IMR-90 (cell line): Measurements from ENCODE around the gene CD70. TPM values are rescaled to one million over a fixed set of nuclear protein-coding genes. Genes with fewer than 3 reads are reported as not detected.
"Not testable (repeated sequence)": the region's sequence is repeated elsewhere in the genome, so short reads cannot be mapped to it uniquely, and the experiment has no call there.

Experiments used
- ATAC-seq: fragments of 200-7000 bp; cut with Tn5 transposase; 2 replicates; pipeline ENCODE4 v1.9.1; 2020; ENCODE audit warnings: low read depth, mild to moderate bottlenecking, moderate library complexity
- BruUV-seq: library from RNA; stranded (reverse); fragments of 400-500 nt; replicated peaks from 2 replicates; lab custom pipeline; 2021; lab: Mats Ljungman, UMichigan
- CTCF ChIA-PET: fragments of 300-600 bp; formaldehyde crosslinking; extraction: SDS; loops from one replicate; lab custom pipeline; 2021; ENCODE audit warnings: antibody characterized with exemption; lab: Yijun Ruan, JAX
- POLR2A ChIA-PET: fragments of 300-600 bp; sonication (Branson Sonifier 250); formaldehyde crosslinking; loops from one replicate; lab custom pipeline; 2022; ENCODE audit warnings: antibody characterized with exemption; ENCODE audit not compliant: unreplicated experiment; lab: Charles Lee
- DNase-seq: peaks from one replicate; pipeline ENCODE4 v3.0.0; 2013
- H2AFZ ChIP-seq: replicated peaks from 2 replicates; pipeline ENCODE3; 2013; ENCODE audit warnings: low read length, mild to moderate bottlenecking; ENCODE audit not compliant: poor library complexity
- H2AK5ac ChIP-seq: 2 replicates; pipeline ENCODE4 v1.6.1; 2013; ENCODE audit warnings: low read depth, low read length, inconsistent platforms
- H2AK9ac ChIP-seq: replicated peaks from 2 replicates; pipeline ENCODE3; 2013; ENCODE audit warnings: mild to moderate bottlenecking, low read depth, low read length, moderate library complexity; ENCODE audit not compliant: poor library complexity
- H2BK120ac ChIP-seq: 2 replicates; pipeline ENCODE4 v1.6.1; 2013; ENCODE audit warnings: low read depth, low read length, inconsistent platforms
- H2BK15ac ChIP-seq: 3 replicates; pipeline ENCODE4 v1.6.1; 2013; ENCODE audit warnings: low read depth, low read length, inconsistent platforms
- H2BK20ac ChIP-seq: 2 replicates; pipeline ENCODE4 v1.6.1; 2013; ENCODE audit warnings: low read depth, mild to moderate bottlenecking, inconsistent platforms, low read length, moderate library complexity
- H2BK5ac ChIP-seq: 2 replicates; pipeline ENCODE4 v1.6.1; 2013; ENCODE audit warnings: mild to moderate bottlenecking, low read depth, low read length, inconsistent platforms; ENCODE audit not compliant: poor library complexity, severe bottlenecking
- H3K14ac ChIP-seq: replicated peaks from 2 replicates; pipeline ENCODE4 v1.6.1; 2013; ENCODE audit warnings: low read depth, low read length, inconsistent platforms
- H3K18ac ChIP-seq: 2 replicates; pipeline ENCODE4 v1.6.1; 2013; ENCODE audit warnings: low read depth, low read length, control low read depth
- H3K23ac ChIP-seq: 2 replicates; pipeline ENCODE4 v1.6.1; 2013; ENCODE audit warnings: low read depth, low read length, inconsistent platforms
- H3K27ac ChIP-seq: 2 replicates; pipeline ENCODE4 v1.5.1; 2013; ENCODE audit warnings: mild to moderate bottlenecking, control low read depth, low read length; ENCODE audit not compliant: insufficient read depth
- H3K27me3 ChIP-seq: 2 replicates; pipeline ENCODE4 v1.6.1; 2013; ENCODE audit warnings: low read length; ENCODE audit not compliant: control insufficient read depth, insufficient read depth
- H3K36me3 ChIP-seq: 2 replicates; pipeline ENCODE4 v1.6.1; 2013; ENCODE audit warnings: low read length, mixed read lengths; ENCODE audit not compliant: control insufficient read depth, insufficient read depth
- H3K4ac ChIP-seq: 2 replicates; pipeline ENCODE4 v1.6.1; 2013; ENCODE audit warnings: low read depth, low read length, inconsistent platforms
- H3K4me1 ChIP-seq: 2 replicates; pipeline ENCODE4 v1.6.1; 2013; ENCODE audit warnings: low read length, mixed read lengths; ENCODE audit not compliant: control insufficient read depth, insufficient read depth
- H3K4me2 ChIP-seq: 2 replicates; pipeline ENCODE4 v1.6.1; 2013; ENCODE audit warnings: low read depth, mild to moderate bottlenecking, control low read depth, low read length, moderate library complexity
- H3K4me3 ChIP-seq: 2 replicates; pipeline ENCODE4 v1.5.1; 2013; ENCODE audit warnings: low read depth, mild to moderate bottlenecking, control low read depth, low read length, moderate library complexity; ENCODE audit not compliant: insufficient read depth
- H3K56ac ChIP-seq: 2 replicates; pipeline ENCODE4 v1.6.1; 2013; ENCODE audit warnings: low read length, inconsistent platforms; ENCODE audit not compliant: insufficient read depth; ENCODE audit errors: extremely low read depth
- H3K79me1 ChIP-seq, 2 experiments: 2 replicates each; pipeline ENCODE4 v1.6.1; 2013; ENCODE audit warnings: low read length in 2 of 2, inconsistent platforms in 1 of 2, low read depth in 1 of 2
- H3K9ac ChIP-seq: 2 replicates; pipeline ENCODE4 v1.6.1; 2013; ENCODE audit warnings: low read depth, low read length, control low read depth
- H3K9me1 ChIP-seq: 2 replicates; pipeline ENCODE4 v1.6.1; 2013; ENCODE audit warnings: low read length, inconsistent platforms; ENCODE audit not compliant: insufficient read depth
- H3K9me3 ChIP-seq: 2 replicates; pipeline ENCODE4 v1.6.1; 2013; ENCODE audit warnings: low read length; ENCODE audit not compliant: control insufficient read depth, insufficient read depth
- H4K20me1 ChIP-seq: 2 replicates; pipeline ENCODE4 v1.6.1; 2013; ENCODE audit warnings: low read length, inconsistent platforms; ENCODE audit not compliant: insufficient read depth
- H4K5ac ChIP-seq: 2 replicates; pipeline ENCODE4 v1.6.1; 2013; ENCODE audit warnings: mild to moderate bottlenecking, low read depth, low read length, control low read depth
- H4K8ac ChIP-seq, 2 experiments: 2 replicates each; pipeline ENCODE4 v1.6.1; 2013; ENCODE audit warnings: low read depth in 2 of 2, low read length in 2 of 2, control low read depth in 1 of 2, inconsistent platforms in 1 of 2
- H4K91ac ChIP-seq: 2 replicates; pipeline ENCODE4 v1.6.1; 2013; ENCODE audit warnings: low read depth, low read length, inconsistent platforms; ENCODE audit not compliant: insufficient read depth
- BHLHE40 ChIP-seq: fragments of 150-350 bp; IDR thresholded peaks from 2 replicates; pipeline ENCODE4 v1.6.1; 2016; ENCODE audit warnings: mild to moderate bottlenecking, low read depth, low read length
- WGBS, 2 experiments: methylation state at CpG; one replicate each; pipeline versions ENCODE4 v1.1.5 to v1.1.7; 2013; ENCODE audit warnings: missing lambda C conversion rate in 2 of 2; ENCODE audit not compliant: insufficient read length in 1 of 2; ENCODE audit errors: extremely low coverage in 2 of 2; 5-methylcytosine and 5-hydroxymethylcytosine counted together
- dilution Hi-C: fragments of 300-500 bp; cut with HindIII; formaldehyde crosslinking; loops from one replicate; pipeline ENCODE4 v1.14.3; 2018; ENCODE audit warnings: low sequenced_read_pairs; ENCODE audit not compliant: unreplicated experiment
- in situ Hi-C: fragments of 300-500 bp; cut with MboI; formaldehyde crosslinking; loops from 3 replicates; pipeline ENCODE4 v1.14.3; 2019; ENCODE audit warnings: low sequenced_read_pairs, inconsistent platforms, mixed read lengths
- intact Hi-C: fragments of 100-400 bp; cut with micrococcal nuclease; formaldehyde crosslinking; loops from 2 replicates; pipeline ENCODE4 v1.10.0; 2022
- polyA plus RNA-seq, 3 experiments: library from polyadenylated mRNA; depleted of rRNA; stranded (reverse); fragments of >200 nt; gene quantifications; 2 replicates each; pipeline ENCODE4 v1.2.3, GENCODE V29; 2012; ENCODE audit warnings: low replicate concordance in 1 of 3
- total RNA-seq: library from RNA; depleted of rRNA; stranded (reverse); fragments of >200 nt; gene quantifications from 2 replicates; pipeline ENCODE4 v1.2.3, GENCODE V29; 2012

Gene CD70
- total and polyA plus RNA-seq, 2 of the 4 experiments (the other 2 are of a cell fraction) = not detected

- no peaks in the 10 kb centered on the region for H3K9me1 ChIP-seq
- ChIA-PET POLR2A (no interaction called here), CTCF (interaction anchor here (0.8 kb wide), 1 partner anchor 22 kb away, joined by 3 read pairs; no protein-coding TSS in a partner anchor)
- no peak overlapping the region for H2AFZ ChIP-seq
- WGBS, 2 experiments = no CpG with 5 or more reads among the region's 5 CpGs
- no peaks in the 10 kb centered on the region for H3K9me3 ChIP-seq
- H3K9ac ChIP-seq = no peak overlapping the region
- H2BK20ac ChIP-seq = no peak overlapping the region
- in situ Hi-C loops (no loop called here), dilution Hi-C loops (no loop called here), intact Hi-C loops (no loop called here)
- no peaks in the 10 kb centered on the region for H4K20me1 ChIP-seq
- TF ChIP-seq BHLHE40 = no peak
- H2AK9ac ChIP-seq = no peak overlapping the region
- H4K8ac ChIP-seq = no peak overlapping the region
- no peak overlapping the region for H3K14ac ChIP-seq
- no peak overlapping the region for H3K56ac ChIP-seq
- H3K18ac ChIP-seq = no peak overlapping the region
- H4K5ac ChIP-seq = no peak overlapping the region
- H3K23ac ChIP-seq = no peak overlapping the region
- H2AK5ac ChIP-seq = no peak overlapping the region
- no peak overlapping the region for H3K4me3 ChIP-seq
- H3K4me1 ChIP-seq = peaks cover 2% of the 10 kb centered on the region; the same call in 1 of the 2 replicates
- no peak overlapping the region for H2BK120ac ChIP-seq
- ATAC-seq = no peak
- no peaks in the 10 kb centered on the region for H3K79me1 ChIP-seq
- H3K27me3 ChIP-seq = no peaks in the 10 kb centered on the region
- H2BK15ac ChIP-seq = no peak overlapping the region
- H3K4me2 ChIP-seq = no peak overlapping the region
- no peak for DNase-seq
- BruUV-seq = no TSS peak
- no peak overlapping the region for H4K91ac ChIP-seq
- no peak overlapping the region for H3K27ac ChIP-seq
- H3K36me3 ChIP-seq = no peaks in the 10 kb centered on the region
- H2BK5ac ChIP-seq = no peak overlapping the region
- H3K4ac ChIP-seq = no peak overlapping the region
Observed at GRCh38 chr19:6608940-6609339, 18.0 kb upstream of the CD70 start.

- H3K23ac ChIP-seq, H3K79me1 ChIP-seq: not testable (repeated sequence)
Observed at GRCh38 chr19:6608146-6608545, 17.2 kb upstream of the CD70 start.

More at GRCh38 chr19:6608146-6608545, 17.2 kb upstream of the CD70 start:
- H4K5ac ChIP-seq, H2BK20ac ChIP-seq, H2AFZ ChIP-seq, BruUV-seq, H3K9me1 ChIP-seq, H3K27me3 ChIP-seq, intact Hi-C loops, H4K8ac ChIP-seq, H2BK15ac ChIP-seq, POLR2A ChIA-PET, H3K4me2 ChIP-seq, H3K9me3 ChIP-seq, H2AK5ac ChIP-seq, H2BK120ac ChIP-seq, H4K20me1 ChIP-seq, in situ Hi-C loops, H3K14ac ChIP-seq, ATAC-seq, H2AK9ac ChIP-seq, H3K4me1 ChIP-seq, H3K9ac ChIP-seq, H3K36me3 ChIP-seq, H3K56ac ChIP-seq, H3K27ac ChIP-seq, H4K91ac ChIP-seq, H3K18ac ChIP-seq, H3K4me3 ChIP-seq, H2BK5ac ChIP-seq, H3K4ac ChIP-seq, dilution Hi-C loops, DNase-seq: not testable (repeated sequence)
- CTCF ChIA-PET = interaction anchor here (0.8 kb wide), 1 partner anchor 23 kb away, joined by 3 read pairs; no protein-coding TSS in a partner anchor
- no CpG with 5 or more reads among the region's 9 CpGs for WGBS, 2 experiments
